Transverse colon (tissue), 3 donors: Measurements from ENCODE around the gene RCHY1.

Experiments
- EP300 ChIP-seq: sonication (generic); formaldehyde crosslinking; IDR thresholded peaks from one replicate; pipeline ENCODE4 v1.6.1; 2017; ENCODE audit warnings: antibody characterized with exemption, low read depth
- POLR2A ChIP-seq: fragments of 450-650 bp; IDR thresholded peaks from one replicate; pipeline ENCODE4 v1.6.1; 2016; ENCODE audit warnings: antibody characterized with exemption, mild to moderate bottlenecking, moderate library complexity
- TF ChIP-seq, protein P1 (sequence below), 5 experiments: fragments of 200-600 bp in 3 of 5; fragments of 450-650 bp in 2 of 5; sonication (generic) in 3 of 5; IDR thresholded peaks; 1 replicate in 2 of 5; 2 replicates in 3 of 5; pipeline ENCODE4 v1.5.1; 2016 to 2017; ENCODE audit warnings: antibody characterized with exemption in 5 of 5, inconsistent platforms in 3 of 5, mild to moderate bottlenecking in 2 of 5, moderate library complexity in 1 of 5

DNA sequence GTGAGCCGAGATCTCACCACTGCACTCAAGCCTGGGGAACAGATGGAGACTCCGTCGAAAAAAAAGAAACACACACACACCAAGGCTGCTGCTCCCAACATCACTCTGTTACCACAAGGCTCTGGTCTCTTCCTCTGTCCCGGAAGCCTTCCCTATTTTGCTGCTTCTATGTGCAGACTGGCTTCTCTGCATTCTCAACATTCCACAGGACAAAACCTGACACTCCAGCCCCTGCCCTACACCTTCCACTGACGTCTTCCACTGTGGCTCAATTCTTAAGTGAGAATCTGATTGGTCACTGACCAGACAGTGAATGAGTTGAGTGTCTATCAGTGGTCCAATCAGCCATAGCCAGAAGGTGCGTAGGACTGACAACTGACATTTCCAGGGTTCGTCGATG, 47.6 kb upstream of the RCHY1 start:
- no peak for TF ChIP-seq POLR2A
- TF ChIP-seq, protein P1, sequence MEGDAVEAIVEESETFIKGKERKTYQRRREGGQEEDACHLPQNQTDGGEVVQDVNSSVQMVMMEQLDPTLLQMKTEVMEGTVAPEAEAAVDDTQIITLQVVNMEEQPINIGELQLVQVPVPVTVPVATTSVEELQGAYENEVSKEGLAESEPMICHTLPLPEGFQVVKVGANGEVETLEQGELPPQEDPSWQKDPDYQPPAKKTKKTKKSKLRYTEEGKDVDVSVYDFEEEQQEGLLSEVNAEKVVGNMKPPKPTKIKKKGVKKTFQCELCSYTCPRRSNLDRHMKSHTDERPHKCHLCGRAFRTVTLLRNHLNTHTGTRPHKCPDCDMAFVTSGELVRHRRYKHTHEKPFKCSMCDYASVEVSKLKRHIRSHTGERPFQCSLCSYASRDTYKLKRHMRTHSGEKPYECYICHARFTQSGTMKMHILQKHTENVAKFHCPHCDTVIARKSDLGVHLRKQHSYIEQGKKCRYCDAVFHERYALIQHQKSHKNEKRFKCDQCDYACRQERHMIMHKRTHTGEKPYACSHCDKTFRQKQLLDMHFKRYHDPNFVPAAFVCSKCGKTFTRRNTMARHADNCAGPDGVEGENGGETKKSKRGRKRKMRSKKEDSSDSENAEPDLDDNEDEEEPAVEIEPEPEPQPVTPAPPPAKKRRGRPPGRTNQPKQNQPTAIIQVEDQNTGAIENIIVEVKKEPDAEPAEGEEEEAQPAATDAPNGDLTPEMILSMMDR (IDR thresholded peaks at IDR 0.05), result no peak
- no peak for TF ChIP-seq EP300
